Activated CD4-positive, alpha-beta T cell treated with anti-CD3 and anti-CD28 coated beads, Interleukin-2, amount 10 ng/mL, durations not matched to agents 24 days and 14 days (primary cell): ENCODE measurements around the gene HTR3A. TPM values are rescaled to one million over a fixed set of nuclear protein-coding genes. Genes with fewer than 3 reads are reported as not detected.

Experiments used
- DNase-seq: peaks from one replicate; pipeline ENCODE4 v3.0.0; 2022
- H3K27ac Mint-ChIP-seq: one replicate; pipeline ENCODE4 v1.8.0; 2022; ENCODE audit warnings: mild to moderate bottlenecking, mixed read lengths
- H3K27me3 Mint-ChIP-seq: one replicate; pipeline ENCODE4 v1.8.0; 2022; ENCODE audit warnings: mixed read lengths
- H3K36me3 Mint-ChIP-seq: one replicate; pipeline ENCODE4 v1.8.0; 2022; ENCODE audit warnings: low read depth, mild to moderate bottlenecking, mixed read lengths
- H3K4me1 Mint-ChIP-seq: one replicate; pipeline ENCODE4 v1.8.0; 2021; ENCODE audit warnings: mixed read lengths
- H3K4me3 Mint-ChIP-seq: one replicate; pipeline ENCODE4 v1.8.0; 2022; ENCODE audit warnings: mild to moderate bottlenecking, moderate library complexity, mixed read lengths
- H3K9me3 Mint-ChIP-seq: one replicate; pipeline ENCODE4 v1.8.0; 2021; ENCODE audit warnings: mixed read lengths
- intact Hi-C: fragments of 100-400 bp; cut with micrococcal nuclease; formaldehyde crosslinking; loops from one replicate; pipeline ENCODE4 v1.15.1; 2023
- total RNA-seq: library from RNA; stranded (reverse); gene quantifications from 2 replicates; pipeline ENCODE4 v1.2.3, GENCODE V29; 2022

HTR3A gene
- total RNA-seq, 1 donor from 2014 or later: not detected

DNA sequence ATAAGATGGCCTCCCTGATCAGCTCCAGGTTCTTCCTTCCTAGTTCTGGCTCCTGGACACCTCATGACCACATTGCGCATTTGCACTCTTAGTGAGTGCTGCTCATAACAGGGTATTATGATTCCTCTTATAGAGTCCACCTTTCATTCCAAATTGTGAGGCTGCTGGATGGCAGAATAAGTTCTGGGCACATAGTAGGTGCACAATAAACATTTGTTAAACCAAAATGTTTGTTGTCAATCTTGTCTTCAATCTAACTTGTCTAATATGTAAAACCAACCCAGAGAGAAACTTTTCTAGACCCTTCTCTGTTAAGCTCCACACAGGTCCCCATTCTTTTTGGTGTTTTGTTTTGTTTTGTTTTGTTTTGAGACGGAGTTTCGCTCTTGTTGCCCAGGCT, 62.0 kb downstream of the HTR3A start:
- H3K27ac Mint-ChIP-seq: no peak overlapping the region
- H3K4me3 Mint-ChIP-seq: no peak overlapping the region
- intact Hi-C loops: loop anchor here (1.0 kb wide), 1 partner anchor 224 kb away; no protein-coding TSS in a partner anchor
- DNase-seq: no peak
- H3K36me3 Mint-ChIP-seq: no peaks in the 10 kb centered on the region
- no peaks in the 10 kb centered on the region for H3K9me3 Mint-ChIP-seq
- H3K4me1 Mint-ChIP-seq: peaks cover 2% of the 10 kb centered on the region
- peaks cover 29% of the 10 kb centered on the region for H3K27me3 Mint-ChIP-seq

DNA sequence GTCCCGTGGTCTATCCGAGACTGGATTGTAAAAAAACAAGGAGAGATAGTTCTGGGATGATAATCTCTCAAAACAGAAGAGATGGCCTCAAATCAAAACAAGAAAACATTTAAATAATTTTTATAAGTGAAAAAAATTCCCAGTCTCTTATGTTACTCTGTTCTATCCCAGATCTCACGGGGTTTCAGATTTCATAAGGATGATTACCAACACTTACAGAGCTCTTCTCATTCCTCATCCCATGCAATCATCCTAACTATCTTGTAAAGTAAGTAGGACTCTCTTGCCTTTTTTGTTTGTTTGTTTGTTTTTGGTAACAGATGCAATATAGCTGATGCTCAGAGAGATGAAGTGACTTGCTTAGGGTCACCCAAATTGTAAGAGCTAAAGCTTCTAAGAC, 64.6 kb downstream of the HTR3A start:
- Mint-ChIP-seq H3K27ac (no peak overlapping the region), H3K4me1 (peaks cover 12% of the 10 kb centered on the region), H3K4me3 (no peak overlapping the region), H3K27me3 (peaks cover 24% of the 10 kb centered on the region), H3K9me3 (peaks cover 3% of the 10 kb centered on the region), H3K36me3 (no peaks in the 10 kb centered on the region)
- no peak for DNase-seq
- intact Hi-C loops: no loop called here

Other genes starting within 250 kb of the HTR3A start
- gene ZW10, start 201.4 kb upstream of the HTR3A start, total RNA-seq: 21.3 and 24.2 TPM in 2 replicates
- gene CLDN25, start 195.3 kb upstream of the HTR3A start, total RNA-seq: not detected in 2 replicates
- 34.8 and 36.2 TPM in 2 replicates for gene USP28, start 99.5 kb upstream of the HTR3A start, total RNA-seq
- gene HTR3B, start 70.3 kb upstream of the HTR3A start, total RNA-seq: not detected in 2 replicates
- gene ZBTB16, start 84.6 kb downstream of the HTR3A start, total RNA-seq: 2.5 and 3.8 TPM in 2 replicates